CD14-positive monocyte (primary cell): ENCODE measurements around the gene WFDC12. TPM values are rescaled to one million over a fixed set of nuclear protein-coding genes. Genes with fewer than 3 reads are reported as not detected.

Experiments
- DNase-seq, 3 donors: peaks; one replicate each; pipeline ENCODE4 v3.0.0-alpha.2; 2011 to 2022
- H2AFZ ChIP-seq: 2 replicates; pipeline ENCODE4 v1.6.0; 2012; ENCODE audit warnings: mild to moderate bottlenecking, low read depth, low read length, inconsistent platforms; ENCODE audit not compliant: insufficient read depth, poor library complexity, severe bottlenecking
- H3K27ac ChIP-seq, 2 donors: 1 replicate in 1 of 2; 2 replicates in 1 of 2; pipeline ENCODE4 v1.5.1; 2012 to 2013; ENCODE audit warnings: low read length in 2 of 2, control low read depth in 1 of 2, inconsistent platforms in 1 of 2, low read depth in 1 of 2, mild to moderate bottlenecking in 1 of 2
- H3K27me3 ChIP-seq, 2 donors: one replicate each; pipeline versions ENCODE4 v1.6.0 to v1.6.1; 2011 to 2013; ENCODE audit warnings: low read length in 2 of 2; ENCODE audit not compliant: control insufficient read depth in 2 of 2, insufficient read depth in 2 of 2
- H3K36me3 ChIP-seq, 2 donors: replicated peaks in 1 of 2; 1 replicate in 1 of 2; 2 replicates in 1 of 2; pipeline versions ENCODE4 v1.5.1 to v1.6.1; 2012 to 2013; ENCODE audit warnings: low read length in 2 of 2, control low read depth in 1 of 2, inconsistent platforms in 1 of 2, mild to moderate bottlenecking in 1 of 2; ENCODE audit not compliant: insufficient read depth in 2 of 2, control insufficient read depth in 1 of 2
- H3K4me1 ChIP-seq, 2 donors: 1 replicate in 1 of 2; 2 replicates in 1 of 2; pipeline versions ENCODE4 v1.5.1 to v1.6.1; 2012 to 2013; ENCODE audit warnings: low read length in 2 of 2, control low read depth in 1 of 2, inconsistent platforms in 1 of 2, mild to moderate bottlenecking in 1 of 2, moderate library complexity in 1 of 2; ENCODE audit not compliant: insufficient read depth in 2 of 2, control insufficient read depth in 1 of 2
- H3K4me2 ChIP-seq: replicated peaks from 2 replicates; pipeline ENCODE3; 2012; ENCODE audit warnings: low read length, moderate library complexity, mild to moderate bottlenecking; ENCODE audit not compliant: poor library complexity, severe bottlenecking; ENCODE audit errors: extremely low read depth
- H3K4me3 ChIP-seq, 3 experiments: fragments of 200-600 bp in 1 of 3; sonication (generic) in 1 of 3; replicated peaks in 1 of 3; 1 replicate in 2 of 3; 2 replicates in 1 of 3; pipeline ENCODE4 v1.5.1; 2011 to 2013; ENCODE audit warnings: low read length in 3 of 3, mild to moderate bottlenecking in 3 of 3, control low read depth in 2 of 3, low read depth in 2 of 3, inconsistent platforms in 1 of 3, moderate library complexity in 1 of 3
- H3K79me2 ChIP-seq: 2 replicates; pipeline ENCODE4 v1.6.0; 2012; ENCODE audit warnings: mild to moderate bottlenecking, control low read depth, inconsistent platforms, low read length, moderate library complexity; ENCODE audit not compliant: insufficient read depth
- H3K9ac ChIP-seq: 2 replicates; pipeline ENCODE4 v1.6.0; 2017; ENCODE audit warnings: low read length, mild to moderate bottlenecking; ENCODE audit not compliant: insufficient read depth, poor library complexity, severe bottlenecking
- H3K9me3 ChIP-seq, 2 donors: replicated peaks in 1 of 2; 1 replicate in 1 of 2; 2 replicates in 1 of 2; pipeline versions ENCODE4 v1.5.1 to v1.6.1; 2012 to 2013; ENCODE audit warnings: low read length in 2 of 2, control low read depth in 1 of 2; ENCODE audit not compliant: control insufficient read depth in 1 of 2, insufficient read depth in 1 of 2
- H4K20me1 ChIP-seq: 2 replicates; pipeline ENCODE4 v1.6.0; 2012; ENCODE audit warnings: mild to moderate bottlenecking, low read length, control low read depth, moderate library complexity; ENCODE audit not compliant: insufficient read depth
- H3K27ac Mint-ChIP-seq, 7 donors: one replicate each; pipeline ENCODE4 v1.8.0; 2020; ENCODE audit warnings: mild to moderate bottlenecking in 7 of 7, mixed read lengths in 7 of 7, moderate library complexity in 6 of 7, inconsistent platforms in 2 of 7
- H3K27me3 Mint-ChIP-seq, 3 donors: one replicate each; pipeline ENCODE4 v1.8.0; 2021 to 2022; ENCODE audit warnings: low read depth in 3 of 3, mild to moderate bottlenecking in 3 of 3, mixed read lengths in 3 of 3, moderate library complexity in 3 of 3, inconsistent platforms in 1 of 3
- H3K36me3 Mint-ChIP-seq, 2 donors: one replicate each; pipeline ENCODE4 v1.8.0; 2020; ENCODE audit warnings: mixed read lengths in 2 of 2, inconsistent platforms in 1 of 2, mild to moderate bottlenecking in 1 of 2
- H3K4me1 Mint-ChIP-seq: one replicate; pipeline ENCODE4 v1.8.0; 2020; ENCODE audit warnings: mild to moderate bottlenecking, mixed read lengths
- H3K4me3 Mint-ChIP-seq, 2 donors: one replicate each; pipeline ENCODE4 v1.8.0; 2020; ENCODE audit warnings: mild to moderate bottlenecking in 2 of 2, mixed read lengths in 2 of 2, moderate library complexity in 1 of 2
- H3K9me3 Mint-ChIP-seq, 7 donors: one replicate each; pipeline ENCODE4 v1.8.0; 2020 to 2022; ENCODE audit warnings: mixed read lengths in 7 of 7, mild to moderate bottlenecking in 6 of 7, moderate library complexity in 6 of 7, inconsistent platforms in 2 of 7
- WGBS: methylation state at CpG from one replicate; pipeline ENCODE4 v1.1.5; 2013; ENCODE audit warnings: missing lambda C conversion rate; ENCODE audit not compliant: insufficient coverage; 5-methylcytosine and 5-hydroxymethylcytosine counted together
- intact Hi-C, 2 donors: fragments of 100-400 bp; cut with micrococcal nuclease; formaldehyde crosslinking; loops; one replicate each; pipeline versions ENCODE4 v1.15.0 to v1.15.1; 2023
- polyA plus RNA-seq, 3 donors: library from polyadenylated mRNA; depleted of rRNA in 1 of 3; unstranded in 2 of 3; stranded (reverse) in 1 of 3; fragments of 300-500 nt in 2 of 3; fragments of >200 nt in 1 of 3; fragmentation: Illumina TruSeq in 2 of 3; gene quantifications; 1 replicate in 2 of 3; 2 replicates in 1 of 3; pipeline ENCODE4 v1.2.3, GENCODE V29; 2012 to 2021
- TF ChIP-seq, protein P1 (sequence below): fragments of 200-600 bp; IDR thresholded peaks from one replicate; pipeline ENCODE4 v1.8.0; 2022; ENCODE audit warnings: antibody characterized with exemption, mild to moderate bottlenecking

WFDC12 gene
- polyA plus RNA-seq, 3 donors: not detected

GRCh38 chr20:45095805-45096238 lies 28.4 kb downstream of the WFDC12 start:
- intact Hi-C loops: loop anchor here (2.0 to 10.0 kb wide), 2 partner anchors 51 kb away; no protein-coding TSS in a partner anchor
- peaks cover 39 to 45% of the 10 kb centered on the region in 2 donors for H3K27me3 ChIP-seq
- TF ChIP-seq, protein P1, sequence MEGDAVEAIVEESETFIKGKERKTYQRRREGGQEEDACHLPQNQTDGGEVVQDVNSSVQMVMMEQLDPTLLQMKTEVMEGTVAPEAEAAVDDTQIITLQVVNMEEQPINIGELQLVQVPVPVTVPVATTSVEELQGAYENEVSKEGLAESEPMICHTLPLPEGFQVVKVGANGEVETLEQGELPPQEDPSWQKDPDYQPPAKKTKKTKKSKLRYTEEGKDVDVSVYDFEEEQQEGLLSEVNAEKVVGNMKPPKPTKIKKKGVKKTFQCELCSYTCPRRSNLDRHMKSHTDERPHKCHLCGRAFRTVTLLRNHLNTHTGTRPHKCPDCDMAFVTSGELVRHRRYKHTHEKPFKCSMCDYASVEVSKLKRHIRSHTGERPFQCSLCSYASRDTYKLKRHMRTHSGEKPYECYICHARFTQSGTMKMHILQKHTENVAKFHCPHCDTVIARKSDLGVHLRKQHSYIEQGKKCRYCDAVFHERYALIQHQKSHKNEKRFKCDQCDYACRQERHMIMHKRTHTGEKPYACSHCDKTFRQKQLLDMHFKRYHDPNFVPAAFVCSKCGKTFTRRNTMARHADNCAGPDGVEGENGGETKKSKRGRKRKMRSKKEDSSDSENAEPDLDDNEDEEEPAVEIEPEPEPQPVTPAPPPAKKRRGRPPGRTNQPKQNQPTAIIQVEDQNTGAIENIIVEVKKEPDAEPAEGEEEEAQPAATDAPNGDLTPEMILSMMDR: peak; percentile 89
- no peak overlapping the region for H3K4me2 ChIP-seq
- no peak overlapping the region for H3K4me3 ChIP-seq
- no peak overlapping the region for H3K27ac ChIP-seq
- Mint-ChIP-seq H3K27me3 (peaks cover 37 to 46% (median 39%) of the 10 kb centered on the region in 3 donors), H3K9me3 (peaks cover 0 to 9% (median 4%) of the 10 kb centered on the region in 7 donors), H3K4me3 (no peak overlapping the region), H3K4me1 (peaks cover 16% of the 10 kb centered on the region), H3K27ac (no peak overlapping the region), H3K36me3 (peaks cover 4 to 17% of the 10 kb centered on the region in 2 donors)
- H2AFZ ChIP-seq: no peak overlapping the region
- peaks cover 0 to 24% of the 10 kb centered on the region in 2 donors for H3K9me3 ChIP-seq
- H3K79me2 ChIP-seq: no peaks in the 10 kb centered on the region
- H3K4me1 ChIP-seq: peaks cover 8 to 16% of the 10 kb centered on the region in 2 donors
- DNase-seq: peak; percentile 25 to 40 (median 38)
- no peak overlapping the region for H3K9ac ChIP-seq
- peaks cover 4% of the 10 kb centered on the region for H4K20me1 ChIP-seq
- 20% methylated on average over 7 of the region's 7 CpGs for WGBS
- H3K36me3 ChIP-seq: peaks cover 0 to 6% of the 10 kb centered on the region in 2 donors

GRCh38 chr20:45094864-45095574 lies 29.2 kb downstream of the WFDC12 start:
- Histone ChIP-seq H3K4me1 (peaks cover 3 to 12% of the 10 kb centered on the region in 2 donors), H3K9me3 (peaks cover 0 to 18% of the 10 kb centered on the region in 2 donors), H3K27me3 (peaks cover 33 to 37% of the 10 kb centered on the region in 2 donors), H3K4me2 (no peak overlapping the region), H3K9ac (no peak overlapping the region), H3K4me3 (no peak overlapping the region), H3K27ac (no peak overlapping the region), H3K79me2 (no peaks in the 10 kb centered on the region), H3K36me3 (peaks cover 0 to 14% of the 10 kb centered on the region in 2 donors), H4K20me1 (peaks cover 4% of the 10 kb centered on the region), H2AFZ (no peak overlapping the region)
- H3K36me3 Mint-ChIP-seq: peaks cover 10 to 18% of the 10 kb centered on the region in 2 donors
- H3K27ac Mint-ChIP-seq: no peak overlapping the region
- no peak for DNase-seq
- H3K4me1 Mint-ChIP-seq: peaks cover 12% of the 10 kb centered on the region
- H3K4me3 Mint-ChIP-seq: no peak overlapping the region
- TF ChIP-seq, protein P1: no peak
- H3K27me3 Mint-ChIP-seq: peaks cover 29 to 38% (median 33%) of the 10 kb centered on the region in 3 donors
- WGBS: 96% methylated on average over 9 of the region's 11 CpGs
- intact Hi-C loops: loop anchor here (2.0 to 10.0 kb wide), 2 partner anchors 50 kb away; no protein-coding TSS in a partner anchor
- peaks cover 0 to 9% (median 4%) of the 10 kb centered on the region in 7 donors for H3K9me3 Mint-ChIP-seq
